GM21367 (cell line): ENCODE results near the gene KCNIP3.
"Not testable (repeated sequence)": the region's sequence is repeated elsewhere in the genome, so short reads cannot be mapped to it uniquely, and the experiment has no call there.

Experiments
- ATAC-seq: cut with Tn5 transposase; IDR thresholded peaks from one replicate; pipeline ENCODE4 v1.9.1; 2021; ENCODE audit not compliant: unreplicated experiment

The KCNIP3 gene

DNA sequence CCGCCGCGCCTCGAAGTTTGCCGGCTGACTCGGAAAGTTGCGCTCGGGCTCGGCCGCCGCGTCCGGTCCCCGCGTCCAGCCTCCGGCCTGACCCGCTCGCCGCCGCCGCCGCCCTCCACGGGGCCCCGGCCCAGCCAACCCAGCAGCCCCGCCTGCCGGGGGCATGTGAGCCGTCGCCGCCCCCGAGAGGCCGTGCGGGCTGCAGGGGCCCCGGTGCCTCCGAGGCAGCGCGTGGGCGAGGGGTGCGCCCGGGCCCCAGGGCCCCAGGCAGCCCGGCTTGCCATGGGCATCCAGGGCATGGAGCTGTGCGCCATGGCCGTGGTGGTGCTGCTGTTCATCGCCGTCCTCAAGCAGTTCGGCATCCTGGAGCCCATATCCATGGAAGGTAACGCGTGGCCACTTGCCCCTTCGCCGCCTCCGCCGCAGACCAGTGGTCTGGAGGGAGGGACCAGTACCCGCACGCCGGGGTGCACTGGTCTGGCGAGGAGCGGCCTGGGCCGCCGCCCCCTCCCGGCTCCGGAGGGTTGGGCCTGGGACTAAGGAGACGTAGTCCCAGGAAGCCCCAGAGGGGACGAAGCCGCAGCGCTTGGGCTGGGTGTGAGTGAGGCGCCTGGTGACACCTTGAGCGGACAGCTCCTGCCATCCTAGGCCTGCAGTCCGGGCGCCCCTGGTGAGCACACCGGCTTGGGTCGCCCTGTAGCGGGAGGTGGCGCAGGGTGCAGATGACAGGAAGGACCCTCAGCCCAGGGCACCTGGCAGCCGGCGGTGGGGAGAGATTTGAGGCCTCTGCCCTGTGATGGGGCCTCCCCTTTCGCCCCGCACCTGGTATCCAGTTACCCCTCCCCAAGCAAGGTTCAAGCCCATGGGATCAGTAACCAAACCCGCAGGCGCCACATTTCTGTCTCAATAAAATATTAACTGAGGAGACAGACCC, 49.9 kb downstream of the KCNIP3 start:
- no peak for ATAC-seq

GRCh38 chr2:95347681-95348608, 50.8 kb downstream of the KCNIP3 start:
- ATAC-seq = no peak

DNA sequence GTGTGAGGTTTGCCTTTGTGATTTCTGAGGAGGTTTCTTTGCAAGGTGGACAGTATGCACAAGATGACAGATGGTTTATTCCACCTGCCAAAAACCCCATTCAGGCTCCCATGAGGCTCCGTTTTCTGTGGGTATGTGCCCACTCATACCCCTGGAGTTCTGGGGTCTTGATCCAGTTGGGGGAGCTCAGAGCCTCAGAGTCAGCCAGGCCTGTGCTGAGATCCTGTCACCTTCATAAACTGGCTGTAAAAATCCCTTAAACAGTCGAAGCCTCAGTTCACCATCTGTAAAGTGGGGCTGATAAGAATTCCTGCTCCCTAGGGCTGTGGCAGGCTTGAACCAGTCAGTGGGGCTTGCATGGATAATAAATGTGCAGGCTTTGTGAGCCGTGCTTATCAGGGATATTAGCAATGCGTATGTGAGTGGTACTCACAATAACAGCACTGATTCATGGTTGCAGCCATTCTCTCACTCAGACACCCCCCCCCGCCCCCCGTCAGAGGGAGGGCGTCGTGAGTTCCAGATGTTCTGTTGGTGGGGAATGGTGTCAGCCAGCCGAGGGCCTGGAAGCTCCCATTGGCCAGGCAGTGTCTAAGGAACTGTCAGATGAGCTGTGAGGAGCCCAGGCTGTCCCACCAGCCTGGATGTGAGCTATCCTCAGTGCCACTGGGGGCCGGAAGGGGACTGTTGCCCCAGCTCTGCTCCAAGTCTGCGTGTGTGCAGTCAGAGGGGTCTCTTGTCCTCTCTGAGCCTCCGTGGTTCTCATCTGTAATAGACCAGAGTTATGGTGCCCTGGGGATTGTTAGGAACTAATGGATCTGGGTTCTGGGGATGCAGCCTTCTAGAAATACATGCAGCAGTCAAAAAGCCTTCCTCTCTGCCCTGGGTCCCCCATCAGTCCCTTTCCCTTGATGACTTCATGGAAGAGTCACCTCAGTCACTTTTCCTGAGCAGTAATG, 51.7 kb downstream of the KCNIP3 start:
- no peak for ATAC-seq

GRCh38 chr2:95349568-95350322, 52.6 kb downstream of the KCNIP3 start:
- no peak for ATAC-seq

DNA sequence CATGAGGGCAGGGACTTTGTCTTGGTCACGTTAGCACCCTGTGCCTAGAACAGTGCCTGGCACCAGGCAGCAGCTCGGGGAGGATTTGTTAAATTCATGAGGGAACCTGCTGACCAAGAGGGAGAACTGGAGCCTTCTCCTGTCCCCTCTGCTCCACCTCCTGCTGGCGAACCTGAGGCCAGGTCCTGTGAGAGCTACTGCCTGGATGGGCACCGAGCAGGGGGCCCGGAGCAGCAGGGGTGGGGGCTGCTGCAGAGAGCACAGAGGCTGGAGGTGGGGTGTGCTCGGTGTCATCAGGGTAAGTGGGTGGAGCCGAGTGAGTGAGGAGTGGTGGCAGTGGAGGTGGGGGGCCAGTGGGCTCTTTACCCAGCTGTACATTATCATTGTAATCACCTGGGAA, 53.2 kb downstream of the KCNIP3 start:
- no peak for ATAC-seq

DNA sequence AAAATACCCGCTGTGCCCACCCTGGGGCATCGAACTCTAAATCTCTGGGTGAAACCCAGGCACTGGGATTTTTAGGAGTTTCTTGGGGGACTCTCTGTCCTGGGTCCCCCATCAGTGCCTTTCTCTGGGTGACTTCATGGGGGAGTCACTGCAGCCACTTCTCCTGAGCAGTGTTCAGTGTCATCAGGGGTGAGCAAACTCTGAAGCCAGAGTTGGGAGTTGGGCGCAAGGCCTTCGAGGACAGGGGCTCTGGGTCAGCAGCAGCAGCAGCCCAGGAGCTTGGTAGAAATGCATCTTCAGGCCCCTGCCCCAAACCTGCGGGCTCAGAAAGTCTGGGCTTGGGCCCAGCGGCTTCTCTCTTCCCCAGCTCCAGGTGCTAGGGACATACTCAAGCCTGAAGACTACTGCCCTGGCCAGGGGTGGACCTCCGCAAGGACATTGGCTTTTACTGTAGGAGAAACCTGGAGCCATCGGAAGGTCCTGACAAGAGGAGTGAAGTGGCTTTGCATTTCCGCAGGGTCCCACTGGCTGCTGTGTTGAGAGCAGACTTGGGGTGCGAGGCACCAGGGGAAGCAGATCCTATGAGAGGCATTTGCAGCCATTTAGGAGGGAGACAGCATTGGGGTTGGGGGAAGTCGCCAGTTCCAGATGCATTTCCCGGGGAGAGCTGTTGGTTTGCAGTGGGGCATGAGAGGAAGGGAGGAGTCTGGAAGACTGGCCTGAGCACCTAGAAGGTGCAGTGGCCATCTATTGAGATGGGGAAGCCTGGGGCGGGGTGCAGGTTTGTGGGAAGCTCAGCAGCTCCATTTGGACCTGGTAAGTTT, 53.8 kb downstream of the KCNIP3 start:
- ATAC-seq = no peak

DNA sequence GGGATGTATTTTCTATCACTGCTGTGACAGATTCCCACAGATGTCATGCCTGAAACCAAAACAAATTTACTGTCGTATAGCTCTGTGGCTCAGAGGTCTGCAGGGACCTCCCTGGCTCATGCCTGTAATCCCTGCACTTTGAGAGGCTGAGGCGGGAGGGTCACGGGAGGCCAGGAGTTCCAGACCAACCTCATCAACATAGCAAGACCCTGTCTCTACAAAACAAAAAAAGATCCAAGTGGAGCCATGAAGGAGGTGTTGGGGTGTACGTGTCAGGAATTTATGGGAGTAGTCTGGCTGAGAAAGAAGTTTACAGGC, 54.4 kb downstream of the KCNIP3 start:
- no peak for ATAC-seq

DNA sequence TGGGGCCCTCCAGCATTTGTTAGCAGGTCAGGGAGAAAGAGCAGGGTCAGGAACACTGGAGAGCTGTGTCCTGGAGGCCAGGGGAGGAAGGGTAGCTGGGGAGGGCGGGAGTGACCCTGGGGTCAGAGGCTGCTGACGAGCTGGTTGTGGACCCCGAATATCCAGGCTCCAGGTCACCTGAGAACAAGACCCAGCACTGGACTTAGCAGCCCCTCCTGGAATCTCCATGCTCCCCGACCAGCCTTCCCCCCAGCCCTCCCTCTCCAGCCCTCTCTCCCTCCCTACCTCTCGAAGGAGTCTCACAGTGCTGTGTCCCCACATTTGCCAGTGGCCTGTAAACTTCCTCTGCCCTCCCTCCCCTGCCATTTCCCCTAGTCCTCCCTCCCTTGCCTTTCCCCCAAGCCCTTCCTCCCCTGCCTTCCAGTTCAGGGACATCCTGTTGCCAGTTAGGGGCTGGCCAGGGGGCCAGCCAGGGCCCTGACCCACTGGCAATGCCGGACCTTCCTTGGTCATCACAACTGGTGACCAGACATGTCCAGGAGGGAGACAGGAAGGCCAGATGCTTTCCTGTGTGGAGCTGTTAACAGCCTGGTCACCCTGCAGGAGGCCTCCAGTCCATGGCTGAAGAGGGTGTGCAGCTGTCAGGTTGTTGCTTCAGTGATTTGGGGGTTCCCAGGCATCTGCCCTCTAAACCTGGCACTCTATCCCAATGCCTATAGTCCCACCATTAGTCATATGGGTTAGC, 55.3 kb downstream of the KCNIP3 start:
- ATAC-seq = no peak

DNA sequence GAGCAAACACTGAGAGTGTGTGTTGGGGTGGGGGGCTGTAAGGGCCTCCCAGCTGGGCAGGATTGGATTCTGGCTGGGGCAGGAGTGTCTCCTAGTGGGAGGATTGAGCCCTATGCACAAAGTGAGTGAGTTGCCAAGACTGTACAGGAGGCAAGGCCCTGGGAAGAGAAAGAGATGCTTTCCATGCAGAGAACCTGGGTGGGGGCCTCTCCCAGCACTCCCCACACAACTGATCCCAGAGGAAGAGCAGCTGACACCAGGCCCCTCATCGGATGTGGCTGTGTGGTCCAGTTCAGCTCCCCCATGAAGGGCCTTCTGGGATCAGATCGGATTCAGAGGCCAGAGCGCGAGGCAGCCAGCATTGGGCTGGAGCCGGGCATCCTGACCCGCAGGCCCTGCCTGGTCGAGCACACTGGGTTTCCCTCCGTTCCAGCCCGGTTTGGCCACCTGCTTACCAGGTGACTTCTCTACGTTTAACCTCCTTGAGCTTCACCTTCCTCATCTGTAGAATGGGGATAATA, 56.0 kb downstream of the KCNIP3 start:
- no peak for ATAC-seq

DNA sequence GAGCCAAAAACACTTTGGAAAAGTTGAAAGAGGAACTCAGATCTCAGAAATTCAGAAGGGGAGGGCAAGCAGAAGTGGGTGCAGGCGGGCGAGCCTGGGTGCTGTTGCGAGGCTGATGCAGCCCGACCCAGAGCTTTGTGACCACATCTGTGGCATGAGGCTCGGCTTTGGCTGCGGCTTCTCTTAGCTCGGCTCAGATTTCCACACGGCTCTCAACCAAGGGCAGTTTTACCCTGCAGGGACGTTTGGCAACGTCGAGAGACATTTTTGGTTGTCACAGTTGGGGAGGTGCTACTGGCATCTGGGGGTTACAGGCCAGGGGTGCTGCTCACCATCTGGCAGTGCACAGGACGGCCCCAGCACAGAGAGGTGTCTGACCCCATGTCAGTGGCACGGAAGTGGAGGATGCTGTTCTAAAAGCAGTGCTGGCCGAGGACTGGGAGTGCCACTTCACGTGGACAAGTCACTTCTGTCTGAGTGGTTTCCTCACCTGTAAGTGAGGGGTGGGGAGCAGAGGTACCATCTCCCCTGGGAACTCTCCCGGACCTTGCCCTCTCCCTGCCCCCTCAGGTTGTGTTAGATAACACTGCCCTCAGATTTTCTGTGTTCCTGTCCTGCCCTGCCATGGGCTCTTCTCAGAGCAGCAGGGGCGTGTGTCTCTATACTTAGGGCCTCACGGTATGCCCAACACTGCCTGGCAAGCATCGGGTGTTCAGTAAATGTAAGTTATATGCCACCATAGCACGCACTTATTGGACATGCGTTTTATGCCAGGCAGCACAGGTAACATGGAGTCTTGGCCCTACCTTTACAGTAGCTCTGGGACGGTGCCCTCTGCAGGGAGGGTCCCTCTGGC, 56.7 kb downstream of the KCNIP3 start:
- no peak for ATAC-seq

GRCh38 chr2:95354469-95354901, 57.3 kb downstream of the KCNIP3 start:
- ATAC-seq = no peak

GRCh38 chr2:95354925-95355324, 57.8 kb downstream of the KCNIP3 start:
- no peak for ATAC-seq

DNA sequence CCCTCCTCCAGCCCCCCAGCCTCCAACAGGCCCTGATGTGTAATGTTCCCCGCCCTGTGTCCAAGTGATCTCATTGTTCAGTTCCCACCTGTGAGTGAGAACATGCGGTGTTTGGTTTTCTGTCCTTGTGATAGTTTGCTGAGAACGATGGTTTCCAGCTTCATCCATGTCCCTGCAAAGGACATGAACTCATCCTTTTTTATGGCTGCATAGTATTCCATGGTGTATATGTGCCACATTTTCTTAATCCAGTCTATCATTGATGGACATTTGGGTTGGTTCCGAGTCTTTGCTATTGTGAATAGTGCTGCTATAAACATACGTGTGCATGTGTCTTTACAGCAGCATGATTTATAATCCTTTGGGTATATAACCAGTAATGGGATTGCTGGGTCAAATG, 58.3 kb downstream of the KCNIP3 start:
- ATAC-seq = not testable (repeated sequence)

DNA sequence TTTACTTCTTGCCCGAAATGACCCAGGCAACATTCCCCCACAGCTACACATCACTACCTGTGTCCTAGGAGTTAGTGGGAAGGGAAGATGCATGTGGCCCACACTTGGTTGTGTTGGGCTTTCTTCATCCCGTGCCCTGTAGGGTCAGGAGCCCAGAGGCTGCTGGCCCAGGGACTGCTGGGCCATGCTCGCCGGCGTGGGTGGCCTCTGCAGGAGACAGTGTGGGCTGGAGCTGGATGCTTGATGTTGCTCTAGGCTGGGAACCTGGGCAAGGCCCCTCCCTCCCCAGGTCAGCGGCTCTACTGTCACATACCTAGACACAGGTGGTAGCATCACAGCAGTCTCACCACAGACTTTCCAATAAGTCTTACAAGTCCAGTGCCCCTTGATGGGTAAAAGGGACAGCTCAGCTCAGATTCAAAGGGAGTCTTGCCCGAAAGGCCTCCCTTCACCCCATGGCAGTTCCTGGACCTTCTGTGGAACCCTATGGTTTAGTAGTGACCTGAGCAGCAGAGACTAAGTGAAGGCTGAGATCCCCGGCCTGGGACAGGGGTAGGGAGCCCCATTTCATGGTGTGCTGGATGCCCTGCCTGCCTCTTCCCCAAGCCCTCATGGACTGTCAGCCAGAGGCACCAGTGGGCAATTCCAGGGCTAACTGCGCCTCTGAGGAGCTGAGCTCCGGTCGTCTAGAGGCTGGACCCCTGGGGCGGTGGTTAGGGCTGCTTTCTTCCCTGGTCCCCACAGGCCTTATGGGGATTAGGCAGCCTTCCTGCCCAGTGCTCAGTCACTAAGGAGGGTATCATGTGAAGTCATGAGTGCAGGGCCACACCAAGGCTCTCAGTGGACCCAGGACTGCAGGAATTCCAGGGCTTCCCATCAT, 59.9 kb downstream of the KCNIP3 start:
- no peak for ATAC-seq

GRCh38 chr2:95357717-95358280, 60.7 kb downstream of the KCNIP3 start:
- no peak for ATAC-seq

- ATAC-seq = no peak
Observed at GRCh38 chr2:95359031-95359430, 61.9 kb downstream of the KCNIP3 start.
